CD8-positive, alpha-beta memory T cell (primary cell): ENCODE measurements around the gene CNTN5. TPM values are rescaled to one million over a fixed set of nuclear protein-coding genes. Genes with fewer than 3 reads are reported as not detected.

Source experiments
- CTCF ChIA-PET: fragments of 350-600 bp; sonication (Branson Sonifier 250); formaldehyde crosslinking; loops from one replicate; lab custom pipeline; 2021; ENCODE audit warnings: antibody characterized with exemption; lab: Charles Lee
- POLR2A ChIA-PET: fragments of 350-600 bp; sonication (Branson Sonifier 250); formaldehyde crosslinking; loops from one replicate; lab custom pipeline; 2021; ENCODE audit warnings: antibody characterized with exemption; lab: Charles Lee
- DNase-seq, 5 donors: peaks; one replicate each; pipeline versions ENCODE4 v3.0.0 to v3.0.0-alpha.2; 2020 to 2022; ENCODE audit warnings: mixed read lengths in 1 of 5
- H3K27ac ChIP-seq: one replicate; pipeline ENCODE4 v1.7.0; 2013; ENCODE audit warnings: low read depth, mild to moderate bottlenecking, low read length, moderate library complexity
- H3K27me3 ChIP-seq: 2 replicates; pipeline ENCODE4 v1.7.0; 2013; ENCODE audit warnings: low read length, mild to moderate bottlenecking; ENCODE audit not compliant: insufficient read depth, poor library complexity, severe bottlenecking
- H3K36me3 ChIP-seq: 2 replicates; pipeline ENCODE4 v1.7.0; 2013; ENCODE audit warnings: mild to moderate bottlenecking, low read length, moderate library complexity; ENCODE audit not compliant: insufficient read depth
- H3K4me1 ChIP-seq: 2 replicates; pipeline ENCODE4 v1.7.0; 2013; ENCODE audit warnings: mild to moderate bottlenecking, low read length, moderate library complexity; ENCODE audit not compliant: insufficient read depth
- H3K4me3 ChIP-seq: 2 replicates; pipeline ENCODE4 v1.7.0; 2013; ENCODE audit warnings: mild to moderate bottlenecking, low read length
- H3K9me3 ChIP-seq: 2 replicates; pipeline ENCODE4 v1.7.0; 2013; ENCODE audit warnings: mild to moderate bottlenecking, low read length
- H3K27ac Mint-ChIP-seq, 8 donors: one replicate each; pipeline ENCODE4 v1.8.0; 2020 to 2021; ENCODE audit warnings: mixed read lengths in 8 of 8, mild to moderate bottlenecking in 6 of 8, inconsistent platforms in 3 of 8, moderate library complexity in 3 of 8
- H3K27me3 Mint-ChIP-seq, 2 donors: one replicate each; pipeline ENCODE4 v1.8.0; 2020 to 2021; ENCODE audit warnings: mixed read lengths in 2 of 2, mild to moderate bottlenecking in 1 of 2, moderate library complexity in 1 of 2
- H3K36me3 Mint-ChIP-seq, 3 donors: one replicate each; pipeline ENCODE4 v1.8.0; 2020 to 2021; ENCODE audit warnings: mixed read lengths in 3 of 3, inconsistent platforms in 1 of 3, mild to moderate bottlenecking in 1 of 3
- H3K4me1 Mint-ChIP-seq, 3 donors: one replicate each; pipeline ENCODE4 v1.8.0; 2020 to 2021; ENCODE audit warnings: mixed read lengths in 3 of 3, inconsistent platforms in 1 of 3, mild to moderate bottlenecking in 1 of 3
- H3K4me3 Mint-ChIP-seq, 7 donors: one replicate each; pipeline ENCODE4 v1.8.0; 2020 to 2021; ENCODE audit warnings: mixed read lengths in 7 of 7, mild to moderate bottlenecking in 6 of 7, moderate library complexity in 4 of 7, inconsistent platforms in 2 of 7
- H3K9me3 Mint-ChIP-seq, 5 donors: one replicate each; pipeline ENCODE4 v1.8.0; 2020 to 2022; ENCODE audit warnings: mixed read lengths in 5 of 5, mild to moderate bottlenecking in 3 of 5, moderate library complexity in 2 of 5, inconsistent platforms in 1 of 5
- polyA plus RNA-seq: library from polyadenylated mRNA; unstranded; fragments of 300-500 nt; fragmentation: Illumina TruSeq; gene quantifications from one replicate; pipeline ENCODE4 v1.2.3, GENCODE V29; 2021
- total RNA-seq, 2 experiments: library from RNA; stranded (reverse); gene quantifications; one replicate each; pipeline ENCODE4 v1.2.3, GENCODE V29; 2021

The CNTN5 gene
- total and polyA plus RNA-seq, 3 experiments from 2014 or later, result not detected

DNA sequence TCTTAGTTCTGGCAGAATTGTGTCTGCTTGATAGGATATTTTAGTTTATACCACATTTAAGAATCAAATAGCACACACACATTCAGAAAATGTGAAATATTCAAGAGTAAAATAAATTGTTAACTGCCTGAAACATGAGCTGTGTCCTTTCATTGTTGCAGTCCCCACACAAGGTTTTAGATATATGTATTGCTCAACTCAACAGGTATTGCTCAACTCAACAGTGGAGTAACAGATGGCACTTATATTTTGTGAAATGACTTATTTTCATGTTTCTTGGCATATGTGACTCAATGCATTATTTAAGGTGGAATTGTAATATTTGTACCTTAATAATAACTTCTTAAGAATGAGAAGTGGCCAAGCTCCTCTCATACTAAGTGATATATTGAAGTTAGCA is 760.3 kb downstream of the CNTN5 start:
- ChIA-PET POLR2A (no interaction called here), CTCF (no interaction called here)
- peaks cover 0 to 19% (median 14%) of the 10 kb centered on the region in 5 donors for H3K9me3 Mint-ChIP-seq

GRCh38 chr11:99791354-99791753 is 770.6 kb downstream of the CNTN5 start:
- H3K36me3 Mint-ChIP-seq, result no peaks in the 10 kb centered on the region
- ChIA-PET POLR2A (no interaction called here), CTCF (no interaction called here)
- Histone ChIP-seq H3K9me3 (no peaks in the 10 kb centered on the region), H3K27ac (no peak overlapping the region), H3K4me3 (no peak overlapping the region), H3K4me1 (no peaks in the 10 kb centered on the region), H3K27me3 (no peaks in the 10 kb centered on the region), H3K36me3 (no peaks in the 10 kb centered on the region)
- H3K27me3 Mint-ChIP-seq, result no peaks in the 10 kb centered on the region
- DNase-seq, result no peak
- no peak overlapping the region for H3K27ac Mint-ChIP-seq
- no peak overlapping the region for H3K4me3 Mint-ChIP-seq
- no peaks in the 10 kb centered on the region for H3K4me1 Mint-ChIP-seq
- peaks cover 14 to 44% (median 17%) of the 10 kb centered on the region in 5 donors for H3K9me3 Mint-ChIP-seq

More for the DNA sequence above, 760.3 kb downstream of the CNTN5 start:
- Mint-ChIP-seq H3K4me3 (no peak overlapping the region), H3K27ac (no peak overlapping the region), H3K27me3 (no peaks in the 10 kb centered on the region), H3K36me3 (no peaks in the 10 kb centered on the region), H3K4me1 (no peaks in the 10 kb centered on the region)
- DNase-seq, result no peak
- Histone ChIP-seq H3K4me3 (no peak overlapping the region), H3K9me3 (no peaks in the 10 kb centered on the region), H3K27ac (no peak overlapping the region), H3K36me3 (no peaks in the 10 kb centered on the region), H3K27me3 (no peaks in the 10 kb centered on the region), H3K4me1 (no peaks in the 10 kb centered on the region)

DNA sequence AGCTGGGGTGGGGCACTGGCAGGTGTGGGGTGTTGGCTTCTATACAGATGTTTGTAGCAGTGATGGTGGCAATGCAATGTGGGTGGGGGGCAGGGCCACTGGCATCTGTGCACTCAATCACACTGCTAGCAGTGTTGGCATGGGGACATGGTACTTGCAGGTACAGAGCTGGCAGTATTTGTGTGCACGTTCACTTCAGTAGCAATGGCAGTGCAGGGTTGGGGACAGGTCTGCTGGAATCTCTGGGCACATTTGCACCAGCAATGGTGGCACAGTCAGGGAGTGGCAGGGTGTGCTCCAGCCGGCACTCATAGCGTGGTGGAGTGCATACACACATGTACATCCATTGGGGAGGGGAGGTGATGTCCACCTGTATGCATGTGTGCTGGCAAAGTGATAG is 775.2 kb downstream of the CNTN5 start:
- H3K36me3 ChIP-seq, result no peaks in the 10 kb centered on the region
- CTCF ChIA-PET, result no interaction called here
- H3K9me3 ChIP-seq, result no peaks in the 10 kb centered on the region
- no peaks in the 10 kb centered on the region for H3K27me3 ChIP-seq
- no peak overlapping the region for H3K4me3 ChIP-seq
- Mint-ChIP-seq H3K9me3 (peaks cover 21 to 42% (median 25%) of the 10 kb centered on the region in 5 donors), H3K27ac (no peak overlapping the region), H3K4me3 (no peak overlapping the region), H3K27me3 (no peaks in the 10 kb centered on the region), H3K4me1 (no peaks in the 10 kb centered on the region), H3K36me3 (no peaks in the 10 kb centered on the region)
- H3K27ac ChIP-seq, result no peak overlapping the region
- DNase-seq, result no peak
- no peaks in the 10 kb centered on the region for H3K4me1 ChIP-seq
- POLR2A ChIA-PET, result no interaction called here

DNA sequence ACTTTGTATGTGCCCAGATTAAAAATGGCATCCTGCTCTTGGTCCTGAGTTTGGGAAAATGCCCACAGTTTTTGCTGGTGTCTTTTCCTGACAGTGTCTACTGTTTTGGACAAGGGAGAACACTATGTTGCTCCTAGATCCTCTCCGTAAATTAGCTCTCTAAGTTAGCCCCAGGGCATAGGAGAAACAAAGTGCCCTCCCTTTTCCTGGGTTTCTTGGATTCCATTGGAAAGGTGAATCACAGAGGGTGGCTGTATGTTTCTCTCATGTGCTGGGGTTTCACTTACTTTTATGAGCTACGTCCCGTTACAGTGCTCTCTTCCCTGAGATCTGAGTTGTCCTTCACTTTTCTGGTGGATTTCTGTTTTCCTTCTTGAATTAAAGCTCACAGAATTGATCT is 782.8 kb downstream of the CNTN5 start:
- H3K4me3 ChIP-seq, result no peak overlapping the region
- POLR2A ChIA-PET, result no interaction called here
- H3K4me3 Mint-ChIP-seq, result no peak overlapping the region
- no peak for DNase-seq
- H3K9me3 Mint-ChIP-seq, result peaks cover 9 to 35% (median 14%) of the 10 kb centered on the region in 5 donors
- no peaks in the 10 kb centered on the region for H3K4me1 Mint-ChIP-seq
- CTCF ChIA-PET, result no interaction called here
- no peaks in the 10 kb centered on the region for H3K36me3 Mint-ChIP-seq
- no peak overlapping the region for H3K27ac ChIP-seq
- H3K4me1 ChIP-seq, result no peaks in the 10 kb centered on the region
- no peaks in the 10 kb centered on the region for H3K27me3 Mint-ChIP-seq
- H3K27ac Mint-ChIP-seq, result no peak overlapping the region
- no peaks in the 10 kb centered on the region for H3K9me3 ChIP-seq
- no peaks in the 10 kb centered on the region for H3K36me3 ChIP-seq
- H3K27me3 ChIP-seq, result no peaks in the 10 kb centered on the region

DNA sequence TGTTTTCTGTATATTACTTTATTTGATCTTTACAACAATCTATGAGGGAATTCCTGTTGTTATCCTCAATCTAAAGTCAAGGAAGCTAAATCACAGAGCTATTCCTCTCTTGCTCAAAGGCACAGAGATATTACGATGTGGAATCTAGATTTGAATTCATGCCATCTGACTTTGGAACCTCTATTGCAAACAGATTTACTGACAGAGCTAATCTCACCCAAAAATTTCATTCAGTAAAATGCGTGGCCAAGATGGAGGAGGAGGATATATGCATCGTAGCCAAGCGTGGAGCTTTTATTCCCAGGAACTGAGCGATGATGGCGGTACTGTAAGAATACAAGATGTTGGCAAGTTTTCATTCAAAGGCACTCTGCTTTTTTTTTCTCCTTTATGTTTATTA is 791.8 kb downstream of the CNTN5 start:
- ChIA-PET CTCF (no interaction called here), POLR2A (no interaction called here)
- Histone ChIP-seq H3K9me3 (no peaks in the 10 kb centered on the region), H3K27me3 (no peaks in the 10 kb centered on the region), H3K4me1 (no peaks in the 10 kb centered on the region), H3K27ac (no peak overlapping the region), H3K4me3 (no peak overlapping the region), H3K36me3 (no peaks in the 10 kb centered on the region)
- Mint-ChIP-seq H3K27ac (no peak overlapping the region), H3K36me3 (no peaks in the 10 kb centered on the region), H3K9me3 (peaks cover 12 to 51% (median 16%) of the 10 kb centered on the region in 5 donors), H3K4me3 (no peak overlapping the region), H3K4me1 (no peaks in the 10 kb centered on the region), H3K27me3 (no peaks in the 10 kb centered on the region)
- DNase-seq, result no peak

- H3K4me1 Mint-ChIP-seq, result no peaks in the 10 kb centered on the region
- H3K36me3 Mint-ChIP-seq, result no peaks in the 10 kb centered on the region
- no peak overlapping the region for H3K27ac Mint-ChIP-seq
- peaks cover 11 to 47% (median 16%) of the 10 kb centered on the region in 5 donors for H3K9me3 Mint-ChIP-seq
- H3K4me3 ChIP-seq, result no peak overlapping the region
- CTCF ChIA-PET, result no interaction called here
- POLR2A ChIA-PET, result no interaction called here
- no peaks in the 10 kb centered on the region for H3K9me3 ChIP-seq
- H3K4me3 Mint-ChIP-seq, result no peak overlapping the region
- H3K36me3 ChIP-seq, result no peaks in the 10 kb centered on the region
- no peak overlapping the region for H3K27ac ChIP-seq
- no peaks in the 10 kb centered on the region for H3K27me3 ChIP-seq
- no peaks in the 10 kb centered on the region for H3K27me3 Mint-ChIP-seq
- no peaks in the 10 kb centered on the region for H3K4me1 ChIP-seq
- no peak for DNase-seq
Observed at GRCh38 chr11:99814021-99814420, 793.3 kb downstream of the CNTN5 start.

DNA sequence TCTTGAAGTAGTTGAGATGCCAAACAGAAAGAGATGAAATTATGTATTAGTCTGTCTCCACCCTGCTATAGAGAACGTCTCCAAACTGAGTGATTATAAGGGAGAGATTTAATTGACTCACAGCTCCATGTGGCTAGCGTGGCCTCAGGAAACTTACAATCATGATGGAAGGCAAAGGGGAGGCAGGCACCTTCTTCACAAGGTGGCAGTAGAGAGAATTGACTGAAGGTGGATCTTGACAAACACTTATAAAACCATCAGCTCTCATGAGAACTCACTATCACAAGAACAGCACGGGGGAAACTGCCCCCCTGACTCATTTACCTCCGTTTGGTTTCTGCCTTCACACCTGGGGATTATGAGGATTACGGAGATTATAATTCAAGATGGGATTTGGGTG is 794.0 kb downstream of the CNTN5 start:
- no peaks in the 10 kb centered on the region for H3K4me1 Mint-ChIP-seq
- Histone ChIP-seq H3K4me1 (no peaks in the 10 kb centered on the region), H3K27me3 (no peaks in the 10 kb centered on the region), H3K36me3 (no peaks in the 10 kb centered on the region), H3K9me3 (no peaks in the 10 kb centered on the region), H3K4me3 (no peak overlapping the region), H3K27ac (no peak overlapping the region)
- H3K9me3 Mint-ChIP-seq, result peaks cover 11 to 45% (median 21%) of the 10 kb centered on the region in 5 donors
- H3K4me3 Mint-ChIP-seq, result no peak overlapping the region
- H3K27me3 Mint-ChIP-seq, result no peaks in the 10 kb centered on the region
- ChIA-PET POLR2A (no interaction called here), CTCF (no interaction called here)
- H3K27ac Mint-ChIP-seq, result no peak overlapping the region
- peaks cover 0 to 2% (median 0%) of the 10 kb centered on the region in 3 donors for H3K36me3 Mint-ChIP-seq
- no peak for DNase-seq

GRCh38 chr11:99818991-99819390 is 798.2 kb downstream of the CNTN5 start:
- H3K27ac Mint-ChIP-seq, result no peak overlapping the region
- no peaks in the 10 kb centered on the region for H3K27me3 ChIP-seq
- H3K27ac ChIP-seq, result no peak overlapping the region
- H3K4me1 ChIP-seq, result no peaks in the 10 kb centered on the region
- no peaks in the 10 kb centered on the region for H3K36me3 ChIP-seq
- peaks cover 0 to 2% (median 0%) of the 10 kb centered on the region in 3 donors for H3K36me3 Mint-ChIP-seq
- ChIA-PET CTCF (no interaction called here), POLR2A (no interaction called here)
- H3K9me3 Mint-ChIP-seq, result peaks cover 11 to 38% (median 17%) of the 10 kb centered on the region in 5 donors
- no peaks in the 10 kb centered on the region for H3K27me3 Mint-ChIP-seq
- no peak overlapping the region for H3K4me3 ChIP-seq
- no peaks in the 10 kb centered on the region for H3K9me3 ChIP-seq
- no peak overlapping the region for H3K4me3 Mint-ChIP-seq
- no peak for DNase-seq
- H3K4me1 Mint-ChIP-seq, result no peaks in the 10 kb centered on the region
